ENCODE data around the gene CDC14A. TPM values are rescaled to one million over a fixed set of nuclear protein-coding genes. Genes with fewer than 3 reads are reported as not detected.

The CDC14A gene
- total RNA-seq, 4 donors from 2014 or later, result 8.6 to 20.1 (median 11.0) TPM

GRCh38 chr1:100353071-100353801 is 930 bp downstream of the CDC14A start:
- Histone ChIP-seq H3K27ac (peak overlapping the region; percentile 47 to 93 (median 90)), H3K9me3 (no peaks in the 10 kb centered on the region), H3K27me3 (no peaks in the 10 kb centered on the region), H3K4me1 (peaks cover 8 to 59% (median 8%) of the 10 kb centered on the region in 3 donors), H3K4me3 (peak overlapping the region; percentile 61 to 96), H3K36me3 (no peaks in the 10 kb centered on the region)
- no peak for ATAC-seq
- TF ChIP-seq CTCF (IDR thresholded peaks at IDR 0.05) (no peak), EP300 (IDR thresholded peaks at IDR 0.05) (no peak), POLR2AphosphoS5 (IDR thresholded peaks at IDR 0.05) (no peak)
- 0 to 1% methylated on average over 22 to 28 of the region's 28 CpGs for WGBS, 2 donors (ENCODE audit: low coverage in 1 of 2)

GRCh38 chr1:100353988-100354387 is 1.7 kb downstream of the CDC14A start:
- H3K9me3 ChIP-seq, result no peaks in the 10 kb centered on the region
- WGBS, 2 donors (ENCODE audit: low coverage in 1 of 2), result 67% methylated on average over 1 of the region's 1 CpG
- no peak for ATAC-seq
- no peaks in the 10 kb centered on the region for H3K27me3 ChIP-seq
- no peak overlapping the region for H3K27ac ChIP-seq
- TF ChIP-seq POLR2A (IDR thresholded peaks at IDR 0.05) (no peak), EP300 (IDR thresholded peaks at IDR 0.05) (no peak), POLR2AphosphoS5 (IDR thresholded peaks at IDR 0.05) (no peak), CTCF (IDR thresholded peaks at IDR 0.05) (no peak)
- no peaks in the 10 kb centered on the region for H3K36me3 ChIP-seq
- H3K4me1 ChIP-seq, result peaks cover 8 to 66% (median 10%) of the 10 kb centered on the region in 3 donors
- peak overlapping the region in 1 of 2 donors; percentile 96 for H3K4me3 ChIP-seq

- H3K4me1 ChIP-seq, result peaks cover 10 to 76% (median 12%) of the 10 kb centered on the region in 3 donors
- TF ChIP-seq POLR2A (IDR thresholded peaks at IDR 0.05) (no peak), CTCF (IDR thresholded peaks at IDR 0.05) (no peak), POLR2AphosphoS5 (IDR thresholded peaks at IDR 0.05) (no peak), EP300 (IDR thresholded peaks at IDR 0.05) (no peak)
- H3K4me3 ChIP-seq, result no peak overlapping the region
- no peaks in the 10 kb centered on the region for H3K9me3 ChIP-seq
- no peaks in the 10 kb centered on the region for H3K27me3 ChIP-seq
- H3K27ac ChIP-seq, result no peak overlapping the region
- ATAC-seq, result no peak
- WGBS, 2 donors (ENCODE audit: low coverage in 1 of 2), result 36 to 39% methylated on average over 2 of the region's 2 CpGs
- no peaks in the 10 kb centered on the region for H3K36me3 ChIP-seq
Measured at GRCh38 chr1:100354971-100355394, 2.7 kb downstream of the CDC14A start.

- Histone ChIP-seq H3K36me3 (no peaks in the 10 kb centered on the region), H3K27ac (peak overlapping the region; percentile 31 to 68 (median 52)), H3K4me1 (peaks cover 10 to 88% (median 23%) of the 10 kb centered on the region in 3 donors), H3K9me3 (no peaks in the 10 kb centered on the region), H3K4me3 (no peak overlapping the region), H3K27me3 (no peaks in the 10 kb centered on the region)
- TF ChIP-seq CTCF (IDR thresholded peaks at IDR 0.05) (peak in 2 of 4 experiments; percentile 12 to 34), POLR2A (IDR thresholded peaks at IDR 0.05) (no peak)
- WGBS, 2 donors (ENCODE audit: low coverage in 1 of 2), result 26 to 27% methylated on average over 2 of the region's 2 CpGs
- ATAC-seq, result no peak
Measured at GRCh38 chr1:100358210-100358609, 5.9 kb downstream of the CDC14A start.

- Histone ChIP-seq H3K27ac (peak overlapping the region in 3 of 4 donors; percentile 3 to 48 (median 4)), H3K4me1 (peaks cover 10 to 79% (median 23%) of the 10 kb centered on the region in 3 donors), H3K4me3 (no peak overlapping the region), H3K27me3 (no peaks in the 10 kb centered on the region), H3K36me3 (no peaks in the 10 kb centered on the region), H3K9me3 (no peaks in the 10 kb centered on the region)
- TF ChIP-seq POLR2AphosphoS5 (IDR thresholded peaks at IDR 0.05), result no peak
- TF ChIP-seq CTCF (IDR thresholded peaks at IDR 0.05), result no peak
- TF ChIP-seq EP300 (IDR thresholded peaks at IDR 0.05), result no peak
- TF ChIP-seq POLR2A (IDR thresholded peaks at IDR 0.05), result no peak
- WGBS, 2 donors (ENCODE audit: low coverage in 1 of 2), result 67 to 83% methylated on average over 1 of the region's 1 CpG
- no peak for ATAC-seq
Measured at GRCh38 chr1:100359139-100359538, 6.8 kb downstream of the CDC14A start.
